Lower lobe of right lung (tissue), 2 donors: ENCODE data around the gene TLR2. TPM values are rescaled to one million over a fixed set of nuclear protein-coding genes. Genes with fewer than 3 reads are reported as not detected.

Experiments
- ATAC-seq, 2 donors: fragments of 200-7000 bp; cut with Tn5 transposase; one replicate each; pipeline ENCODE4 v1.9.1; 2020 to 2022; ENCODE audit warnings: mild to moderate bottlenecking in 2 of 2, moderate library complexity in 2 of 2
- DNase-seq: peaks from one replicate; pipeline ENCODE4 v3.0.0-alpha.2; 2020
- H3K27ac ChIP-seq: fragments of 200-600 bp; one replicate; pipeline ENCODE4 v1.8.0; 2022
- H3K27me3 ChIP-seq: fragments of 200-600 bp; one replicate; pipeline ENCODE4 v1.8.0; 2022; ENCODE audit warnings: low read depth
- H3K36me3 ChIP-seq: fragments of 200-600 bp; one replicate; pipeline ENCODE4 v1.8.0; 2022; ENCODE audit warnings: mild to moderate bottlenecking
- H3K4me1 ChIP-seq: fragments of 200-600 bp; one replicate; pipeline ENCODE4 v1.8.0; 2022
- H3K4me3 ChIP-seq: fragments of 200-600 bp; one replicate; pipeline ENCODE4 v1.8.0; 2022; ENCODE audit warnings: mild to moderate bottlenecking
- H3K9me3 ChIP-seq: fragments of 200-600 bp; one replicate; pipeline ENCODE4 v1.8.0; 2022
- intact Hi-C: fragments of 100-400 bp; cut with DNase I; formaldehyde crosslinking; loops from one replicate; pipeline ENCODE4 v1.11.0; 2022
- total RNA-seq: library from RNA; stranded (reverse); fragmentation: NEBNext Ultra II Directional; extraction: Animal tissue kit (Norgen Biotek cat#: 25700); gene quantifications from one replicate; pipeline ENCODE4 v1.2.1, GENCODE V29; 2021
- TF ChIP-seq, protein P1 (sequence below): fragments of 200-600 bp; IDR thresholded peaks from one replicate; pipeline ENCODE4 v1.8.0; 2022; ENCODE audit warnings: antibody characterized with exemption, mild to moderate bottlenecking
- donor health status: DM: no; HTN: yes; CAD: no; lungs with severe emphysema.

The TLR2 gene
- total RNA-seq, 1 donor from 2014 or later = 102 TPM

GRCh38 chr4:153731239-153731638 is 47.2 kb downstream of the TLR2 start:
- TF ChIP-seq, protein P1, sequence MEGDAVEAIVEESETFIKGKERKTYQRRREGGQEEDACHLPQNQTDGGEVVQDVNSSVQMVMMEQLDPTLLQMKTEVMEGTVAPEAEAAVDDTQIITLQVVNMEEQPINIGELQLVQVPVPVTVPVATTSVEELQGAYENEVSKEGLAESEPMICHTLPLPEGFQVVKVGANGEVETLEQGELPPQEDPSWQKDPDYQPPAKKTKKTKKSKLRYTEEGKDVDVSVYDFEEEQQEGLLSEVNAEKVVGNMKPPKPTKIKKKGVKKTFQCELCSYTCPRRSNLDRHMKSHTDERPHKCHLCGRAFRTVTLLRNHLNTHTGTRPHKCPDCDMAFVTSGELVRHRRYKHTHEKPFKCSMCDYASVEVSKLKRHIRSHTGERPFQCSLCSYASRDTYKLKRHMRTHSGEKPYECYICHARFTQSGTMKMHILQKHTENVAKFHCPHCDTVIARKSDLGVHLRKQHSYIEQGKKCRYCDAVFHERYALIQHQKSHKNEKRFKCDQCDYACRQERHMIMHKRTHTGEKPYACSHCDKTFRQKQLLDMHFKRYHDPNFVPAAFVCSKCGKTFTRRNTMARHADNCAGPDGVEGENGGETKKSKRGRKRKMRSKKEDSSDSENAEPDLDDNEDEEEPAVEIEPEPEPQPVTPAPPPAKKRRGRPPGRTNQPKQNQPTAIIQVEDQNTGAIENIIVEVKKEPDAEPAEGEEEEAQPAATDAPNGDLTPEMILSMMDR = no peak
- intact Hi-C loops = no loop called here
- no peaks in the 10 kb centered on the region for H3K4me1 ChIP-seq

GRCh38 chr4:153733751-153734448 is 49.8 kb downstream of the TLR2 start:
- no peaks in the 10 kb centered on the region for H3K9me3 ChIP-seq
- H3K27ac ChIP-seq = no peak overlapping the region
- H3K36me3 ChIP-seq = no peaks in the 10 kb centered on the region
- intact Hi-C loops = no loop called here
- TF ChIP-seq, protein P1 = no peak
- ATAC-seq = no peak
- no peaks in the 10 kb centered on the region for H3K4me1 ChIP-seq
- H3K4me3 ChIP-seq = no peak overlapping the region
- no peak for DNase-seq
- H3K27me3 ChIP-seq = no peaks in the 10 kb centered on the region

More at GRCh38 chr4:153731239-153731638, 47.2 kb downstream of the TLR2 start:
- DNase-seq (no peak), ATAC-seq (no peak)
- Histone ChIP-seq H3K4me3 (no peak overlapping the region), H3K9me3 (no peaks in the 10 kb centered on the region), H3K36me3 (no peaks in the 10 kb centered on the region), H3K27me3 (no peaks in the 10 kb centered on the region), H3K27ac (no peak overlapping the region)

GRCh38 chr4:153735906-153736461 is 51.9 kb downstream of the TLR2 start:
- Histone ChIP-seq H3K36me3 (no peaks in the 10 kb centered on the region), H3K4me3 (no peak overlapping the region), H3K9me3 (no peaks in the 10 kb centered on the region), H3K27me3 (no peaks in the 10 kb centered on the region), H3K4me1 (no peaks in the 10 kb centered on the region), H3K27ac (no peak overlapping the region)
- intact Hi-C loops = no loop called here
- DNase-seq (no peak), ATAC-seq (no peak)
- TF ChIP-seq, protein P1 = no peak

GRCh38 chr4:153741541-153741940 is 57.5 kb downstream of the TLR2 start:
- intact Hi-C loops = no loop called here
- no peak overlapping the region for H3K4me3 ChIP-seq
- TF ChIP-seq, protein P1 = no peak
- DNase-seq (no peak), ATAC-seq (no peak)
- no peaks in the 10 kb centered on the region for H3K27me3 ChIP-seq
- no peaks in the 10 kb centered on the region for H3K4me1 ChIP-seq
- H3K27ac ChIP-seq = no peak overlapping the region
- no peaks in the 10 kb centered on the region for H3K9me3 ChIP-seq
- H3K36me3 ChIP-seq = no peaks in the 10 kb centered on the region

DNA sequence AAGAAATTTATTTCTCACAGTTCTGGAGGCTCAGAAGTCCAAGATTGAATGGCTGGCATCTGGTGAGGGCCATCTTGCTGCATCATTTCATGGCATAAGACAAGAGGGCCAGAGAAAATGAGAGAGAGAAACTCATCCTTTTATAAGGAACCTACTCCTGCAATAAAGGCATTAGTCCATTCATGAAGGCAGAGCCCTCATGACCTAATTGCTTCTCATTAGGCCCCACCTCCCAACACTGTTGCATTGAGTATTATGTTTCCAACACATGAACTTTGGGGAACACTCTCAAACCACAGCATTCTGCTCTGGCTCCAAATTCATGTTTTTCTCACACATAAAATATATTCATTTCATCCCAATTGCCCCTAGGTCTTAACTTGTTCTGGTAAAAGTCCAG is 61.6 kb downstream of the TLR2 start:
- DNase-seq (no peak), ATAC-seq (no peak)
- Histone ChIP-seq H3K4me1 (peaks cover 5% of the 10 kb centered on the region), H3K27ac (no peak overlapping the region), H3K36me3 (no peaks in the 10 kb centered on the region), H3K9me3 (no peaks in the 10 kb centered on the region), H3K27me3 (no peaks in the 10 kb centered on the region), H3K4me3 (no peak overlapping the region)
- TF ChIP-seq, protein P1 = no peak
- intact Hi-C loops = no loop called here
